Heart left ventricle (tissue), 13 donors: ENCODE data around the gene DNAI2.

Experiments
- CTCF ChIP-seq, 12 donors: fragments of 200-600 bp; sonication (generic) in 4 of 12; IDR thresholded peaks; one replicate each; pipeline versions ENCODE4 v1.5.0 to v1.8.0; 2018 to 2022; ENCODE audit warnings: antibody characterized with exemption in 12 of 12, mild to moderate bottlenecking in 5 of 12
- POLR2A ChIP-seq, 2 donors: fragments of 450-650 bp; IDR thresholded peaks; one replicate each; pipeline ENCODE4 v1.6.1; 2017; ENCODE audit warnings: antibody characterized with exemption in 2 of 2, mild to moderate bottlenecking in 2 of 2, moderate library complexity in 2 of 2
- donor health status: ischemic (EF 13 %, LVEDD 7.1; RV severe dilation, severe dysfunction).
- donor health status: DM: no; HTN: yes; CAD: no.
- donor health status: DM: no; HTN: no; CAD: no.
- donor health status: ischemic (EF 25% LVEDD 6.9; RV normal size, moderate dysfunction).
- donor health status: ischemic (EF 25% LVEDD 5.7; RV mildly dilated, moderate dysfunction).
- donor health status: ischemic (EF 35%, LVEDD 5.7; RV mildly dilated, moderate dysfunction).
- donor health status: nonischemic (EF 11% LVEDD 7.7; RV severe dilation, severe dysfunction).
- donor health status: DM: yes; HTN: yes; CAD: no.
- donor health status: PGD.
- donor health status: ischemic (EF 29% LVEDD 5.4; RV normal size, mild dysfunction).
- donor health status: nonischemic (EF 23%, LVEDD 6.1; RV moderate dilation, normal function).

- TF ChIP-seq CTCF (IDR thresholded peaks at IDR 0.05) (peak in 2 of 12 donors; percentile 3 to 23), POLR2A (IDR thresholded peaks at IDR 0.05) (no peak)
Observed at GRCh38 chr17:74356646-74357465, 82.8 kb downstream of the DNAI2 start.
